Astrocyte (in vitro differentiated cells and primary cell): ENCODE measurements around the gene FARS2. TPM values are rescaled to one million over a fixed set of nuclear protein-coding genes. Genes with fewer than 3 reads are reported as not detected.

Source experiments
- DNase-seq: peaks from one replicate; pipeline ENCODE4 v3.0.0-alpha.2; 2010; ENCODE audit warnings: low read depth
- FAIRE-seq: peaks from 2 replicates; lab custom pipeline; 2011; peaks lifted over from hg19 to GRCh38; lab: Jason Lieb, UNC
- H2AFZ ChIP-seq: 2 replicates; pipeline ENCODE4 v1.6.0; 2012; ENCODE audit warnings: low read depth, low read length, inconsistent platforms
- H3K27ac ChIP-seq: 2 replicates; pipeline ENCODE4 v1.5.1; 2011; ENCODE audit warnings: low read depth, low read length, inconsistent platforms
- H3K27me3 ChIP-seq: 2 replicates; pipeline ENCODE4 v1.6.0; 2011; ENCODE audit warnings: low read length, inconsistent platforms; ENCODE audit not compliant: insufficient read depth
- H3K36me3 ChIP-seq: 2 replicates; pipeline ENCODE4 v1.5.1; 2011; ENCODE audit warnings: low read length, inconsistent platforms; ENCODE audit not compliant: insufficient read depth
- H3K4me1 ChIP-seq: 2 replicates; pipeline ENCODE4 v1.5.1; 2011; ENCODE audit warnings: low read length, inconsistent platforms; ENCODE audit not compliant: insufficient read depth
- H3K4me2 ChIP-seq: 2 replicates; pipeline ENCODE4 v1.6.0; 2012; ENCODE audit warnings: low read length, inconsistent platforms
- H3K4me3 ChIP-seq: 2 replicates; pipeline ENCODE4 v1.5.1; 2011; ENCODE audit warnings: low read depth, mild to moderate bottlenecking, low read length, inconsistent platforms; ENCODE audit not compliant: insufficient read depth
- H3K79me2 ChIP-seq: 2 replicates; pipeline ENCODE4 v1.6.0; 2012; ENCODE audit warnings: mild to moderate bottlenecking, low read length, inconsistent platforms; ENCODE audit not compliant: insufficient read depth
- H3K9ac ChIP-seq: 2 replicates; pipeline ENCODE4 v1.6.0; 2012; ENCODE audit warnings: mild to moderate bottlenecking, low read length, inconsistent platforms
- H3K9me3 ChIP-seq: 2 replicates; pipeline ENCODE4 v1.5.1; 2012; ENCODE audit warnings: low read depth, mild to moderate bottlenecking, low read length, inconsistent platforms; ENCODE audit not compliant: insufficient read depth
- H4K20me1 ChIP-seq: 2 replicates; pipeline ENCODE4 v1.6.0; 2012; ENCODE audit warnings: low read length, inconsistent platforms; ENCODE audit not compliant: insufficient read depth
- H3K27ac Mint-ChIP-seq: one replicate; pipeline ENCODE4 v1.8.0; 2021; ENCODE audit warnings: mild to moderate bottlenecking, mixed read lengths; ENCODE audit not compliant: unreplicated experiment
- H3K27me3 Mint-ChIP-seq: one replicate; pipeline ENCODE4 v1.8.0; 2021; ENCODE audit warnings: low read depth, mixed read lengths; ENCODE audit not compliant: unreplicated experiment
- H3K36me3 Mint-ChIP-seq: one replicate; pipeline ENCODE4 v1.8.0; 2021; ENCODE audit warnings: low read depth, mixed read lengths; ENCODE audit not compliant: unreplicated experiment
- H3K4me1 Mint-ChIP-seq: one replicate; pipeline ENCODE4 v1.8.0; 2021; ENCODE audit warnings: low read depth, mixed read lengths; ENCODE audit not compliant: unreplicated experiment
- H3K4me3 Mint-ChIP-seq: one replicate; pipeline ENCODE4 v1.8.0; 2021; ENCODE audit warnings: mild to moderate bottlenecking, moderate library complexity, mixed read lengths; ENCODE audit not compliant: unreplicated experiment
- H3K9me3 Mint-ChIP-seq: one replicate; pipeline ENCODE4 v1.8.0; 2021; ENCODE audit warnings: mild to moderate bottlenecking, mixed read lengths; ENCODE audit not compliant: unreplicated experiment
- CTCF ChIP-seq: IDR thresholded peaks from 2 replicates; pipeline ENCODE4 v1.5.1; 2011; ENCODE audit warnings: low read depth, mild to moderate bottlenecking, inconsistent platforms, low read length, moderate library complexity; ENCODE audit not compliant: insufficient read depth
- EZH2 ChIP-seq: IDR thresholded peaks from 2 replicates; pipeline ENCODE4 v1.6.1; 2012; ENCODE audit warnings: mild to moderate bottlenecking, low read length, inconsistent platforms; ENCODE audit not compliant: insufficient read depth
- total RNA-seq: library from RNA; stranded (reverse); gene quantifications from 2 replicates; pipeline ENCODE4 v1.2.1, GENCODE V29; 2021

FARS2 gene
- total RNA-seq, 1 donor from 2014 or later = 13.3 TPM

- H2AFZ ChIP-seq = no peak overlapping the region
Observed at GRCh38 chr6:5636210-5637030, 375.1 kb downstream of the FARS2 start.

GRCh38 chr6:5637714-5638113 is 376.4 kb downstream of the FARS2 start:
- Mint-ChIP-seq H3K9me3 (peaks cover 11% of the 10 kb centered on the region), H3K27me3 (no peaks in the 10 kb centered on the region), H3K4me3 (no peak overlapping the region), H3K36me3 (peaks cover 19% of the 10 kb centered on the region), H3K27ac (no peak overlapping the region), H3K4me1 (peaks cover 3% of the 10 kb centered on the region)
- H3K9ac ChIP-seq = no peak overlapping the region
- TF ChIP-seq CTCF (no peak), EZH2 (no peak)
- H3K27me3 ChIP-seq = no peaks in the 10 kb centered on the region
- no peak overlapping the region for H3K4me3 ChIP-seq
- no peaks in the 10 kb centered on the region for H3K4me1 ChIP-seq
- no peaks in the 10 kb centered on the region for H3K36me3 ChIP-seq
- FAIRE-seq (no peak), DNase-seq (no peak)
- no peaks in the 10 kb centered on the region for H3K79me2 ChIP-seq
- H4K20me1 ChIP-seq = no peaks in the 10 kb centered on the region
- no peak overlapping the region for H3K27ac ChIP-seq
- peaks cover 5% of the 10 kb centered on the region for H3K9me3 ChIP-seq
- no peak overlapping the region for H3K4me2 ChIP-seq
- H2AFZ ChIP-seq = no peak overlapping the region

More at GRCh38 chr6:5636210-5637030, 375.1 kb downstream of the FARS2 start:
- Histone ChIP-seq H3K9me3 (peaks cover 5% of the 10 kb centered on the region), H3K4me3 (no peak overlapping the region), H3K36me3 (no peaks in the 10 kb centered on the region), H3K4me1 (no peaks in the 10 kb centered on the region), H3K4me2 (no peak overlapping the region), H3K79me2 (no peaks in the 10 kb centered on the region), H3K9ac (no peak overlapping the region), H3K27ac (no peak overlapping the region), H4K20me1 (no peaks in the 10 kb centered on the region), H3K27me3 (no peaks in the 10 kb centered on the region)
- Mint-ChIP-seq H3K36me3 (peaks cover 19% of the 10 kb centered on the region), H3K4me1 (peaks cover 3% of the 10 kb centered on the region), H3K4me3 (no peak overlapping the region), H3K27me3 (no peaks in the 10 kb centered on the region), H3K9me3 (peaks cover 10% of the 10 kb centered on the region), H3K27ac (no peak overlapping the region)
- TF ChIP-seq CTCF (no peak), EZH2 (no peak)
- FAIRE-seq (no peak), DNase-seq (no peak)

GRCh38 chr6:5638666-5639065 is 377.4 kb downstream of the FARS2 start:
- H3K27ac Mint-ChIP-seq = no peak overlapping the region
- no peak for TF ChIP-seq EZH2
- no peak for TF ChIP-seq CTCF
- no peak overlapping the region for H3K4me3 Mint-ChIP-seq
- H3K9ac ChIP-seq = no peak overlapping the region
- no peaks in the 10 kb centered on the region for H3K36me3 ChIP-seq
- H3K4me2 ChIP-seq = no peak overlapping the region
- no peak overlapping the region for H2AFZ ChIP-seq
- H3K9me3 ChIP-seq = peaks cover 5% of the 10 kb centered on the region
- H3K27ac ChIP-seq = no peak overlapping the region
- H3K4me1 ChIP-seq = no peaks in the 10 kb centered on the region
- H4K20me1 ChIP-seq = no peaks in the 10 kb centered on the region
- H3K79me2 ChIP-seq = no peaks in the 10 kb centered on the region
- no peak for DNase-seq
- H3K36me3 Mint-ChIP-seq = peaks cover 19% of the 10 kb centered on the region
- peaks cover 11% of the 10 kb centered on the region for H3K9me3 Mint-ChIP-seq
- no peak overlapping the region for H3K4me3 ChIP-seq
- peaks cover 3% of the 10 kb centered on the region for H3K4me1 Mint-ChIP-seq
- H3K27me3 Mint-ChIP-seq = no peaks in the 10 kb centered on the region
- H3K27me3 ChIP-seq = no peaks in the 10 kb centered on the region
- no peak for FAIRE-seq
